Cardiac fibroblast (primary cell): Measurements from ENCODE around the gene IRX2.

Source experiments
- DNase-seq, 2 donors: peaks; one replicate each; pipeline versions ENCODE4 v3.0.0 to v3.0.0-alpha.2; 2010; ENCODE audit warnings: low read depth in 2 of 2
- H3K4me3 ChIP-seq, 2 donors: replicated peaks in 1 of 2; 1 replicate in 1 of 2; 2 replicates in 1 of 2; pipeline ENCODE4 v1.5.1; 2011; ENCODE audit warnings: low read depth in 2 of 2, low read length in 2 of 2, mild to moderate bottlenecking in 2 of 2, moderate library complexity in 1 of 2
- CTCF ChIP-seq: IDR thresholded peaks from one replicate; pipeline ENCODE4 v1.5.1; 2011; ENCODE audit warnings: low read depth, mild to moderate bottlenecking, low read length, inconsistent platforms

The IRX2 gene

GRCh38 chr5:2763533-2763794 is 12.0 kb upstream of the IRX2 start:
- no peak overlapping the region for H3K4me3 ChIP-seq
- TF ChIP-seq CTCF, result no peak
- no peak for DNase-seq

DNA sequence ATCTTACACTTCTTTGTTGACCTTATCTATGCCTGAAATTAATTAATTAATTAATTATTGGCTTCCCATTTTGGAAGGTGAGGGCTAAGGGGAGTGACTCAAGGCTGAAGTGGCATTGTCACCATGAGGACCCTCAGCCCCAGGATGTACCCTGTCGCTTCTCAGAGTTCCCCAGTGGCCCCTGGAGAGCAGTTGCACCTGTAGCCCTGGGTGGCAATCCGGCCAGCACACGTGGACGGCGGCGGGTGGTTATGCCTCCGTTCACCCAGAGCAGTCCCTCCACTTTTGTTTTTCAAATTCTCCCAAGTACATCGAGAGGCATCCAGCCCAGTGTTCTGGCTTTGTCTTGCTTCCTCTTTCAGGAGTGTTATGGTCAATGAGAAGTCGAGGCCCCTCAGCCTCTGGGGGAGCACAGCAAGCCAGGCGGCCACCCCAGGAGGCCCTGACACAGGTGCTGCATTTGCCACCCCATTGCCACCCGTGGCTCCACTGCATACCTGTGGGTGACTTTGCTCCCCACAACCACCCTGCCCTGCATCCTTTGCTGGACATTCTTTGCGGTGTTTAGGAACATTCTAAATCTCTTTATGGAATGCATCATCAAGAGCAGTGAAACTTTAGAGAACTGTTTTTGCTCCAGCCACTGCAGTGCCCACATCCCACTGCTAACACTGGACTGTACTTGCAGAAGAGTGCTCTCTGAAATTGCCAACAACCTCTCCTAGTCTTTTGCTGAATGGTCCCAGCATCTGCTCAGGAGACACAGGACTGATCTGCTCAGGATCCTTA is 11.5 kb upstream of the IRX2 start:
- no peak for DNase-seq
- TF ChIP-seq CTCF, result no peak
- no peak overlapping the region for H3K4me3 ChIP-seq

- no peak for TF ChIP-seq CTCF
- DNase-seq, result peak in 1 of 2 donors; percentile 9
- no peak overlapping the region for H3K4me3 ChIP-seq
Measured at GRCh38 chr5:2761921-2762488, 10.5 kb upstream of the IRX2 start.

- TF ChIP-seq CTCF, result no peak
- DNase-seq, result no peak
- H3K4me3 ChIP-seq, result no peak overlapping the region
Measured at GRCh38 chr5:2759696-2760461, 8.4 kb upstream of the IRX2 start.

GRCh38 chr5:2759091-2759490 is 7.6 kb upstream of the IRX2 start:
- no peak for TF ChIP-seq CTCF
- DNase-seq, result no peak
- H3K4me3 ChIP-seq, result no peak overlapping the region

DNA sequence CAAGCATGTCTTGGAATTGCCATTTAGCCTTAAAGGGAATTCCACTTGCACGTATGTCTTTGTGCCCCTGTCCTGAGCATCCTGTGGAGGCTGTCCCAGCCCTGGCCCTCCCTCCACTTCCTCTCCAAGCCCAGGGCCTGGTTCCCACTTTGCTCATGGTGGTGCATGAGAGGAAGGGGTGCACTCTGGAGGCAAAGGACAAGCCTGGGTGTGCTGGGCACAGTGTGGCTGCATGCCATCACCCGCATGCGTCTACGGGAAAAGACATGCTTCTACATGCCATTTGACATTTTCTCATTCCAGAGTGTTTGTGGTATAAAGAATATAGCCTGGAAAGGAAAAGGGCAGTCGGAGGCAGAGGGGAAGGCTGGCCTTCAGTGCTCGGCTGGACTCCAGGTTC is 7.2 kb upstream of the IRX2 start:
- TF ChIP-seq CTCF, result no peak
- H3K4me3 ChIP-seq, result no peak overlapping the region
- DNase-seq, result no peak
